ENCODE measurements around the gene LMAN1.

LMAN1 gene

DNA sequence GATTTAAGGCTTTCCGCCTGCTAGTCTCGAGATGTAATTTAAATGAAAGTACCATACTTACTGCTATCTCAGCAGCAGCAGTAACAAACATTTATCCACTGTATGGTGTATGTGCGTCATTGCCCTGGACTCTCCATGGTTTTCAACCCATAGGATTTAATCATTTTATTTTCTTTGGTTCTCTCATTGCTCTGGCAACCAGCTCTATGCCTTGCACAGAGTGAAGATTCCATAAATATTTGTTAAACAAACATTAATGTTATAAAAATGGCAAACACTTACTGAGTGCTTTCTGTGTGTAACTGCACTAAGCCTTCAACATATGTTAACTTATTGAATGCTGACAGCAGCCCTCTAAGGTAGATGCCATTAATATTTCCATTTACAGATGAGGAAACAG, 1.3 kb upstream of the LMAN1 start:
- no peak for DNase-seq (ENCODE audit: low read depth)

DNA sequence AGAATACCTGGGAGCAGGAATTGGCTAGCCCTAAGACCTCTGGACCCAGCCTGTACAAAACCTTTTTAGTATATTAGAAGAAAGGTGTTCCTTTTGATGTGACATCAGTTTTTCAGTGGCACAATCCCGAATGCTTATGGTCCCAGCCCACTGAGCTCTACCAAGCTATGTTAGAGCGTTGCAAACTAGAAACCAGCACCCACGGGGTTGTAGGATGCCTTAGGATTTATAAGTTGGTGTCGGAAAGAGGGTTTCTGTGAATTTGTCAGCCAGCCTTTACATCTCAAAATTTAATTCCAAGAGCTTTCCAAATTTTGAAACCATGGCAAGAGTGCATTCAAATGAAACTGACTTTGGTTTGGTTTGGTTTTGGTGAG, 499 bp upstream of the LMAN1 start:
- DNase-seq (ENCODE audit: low read depth): no peak

DNA sequence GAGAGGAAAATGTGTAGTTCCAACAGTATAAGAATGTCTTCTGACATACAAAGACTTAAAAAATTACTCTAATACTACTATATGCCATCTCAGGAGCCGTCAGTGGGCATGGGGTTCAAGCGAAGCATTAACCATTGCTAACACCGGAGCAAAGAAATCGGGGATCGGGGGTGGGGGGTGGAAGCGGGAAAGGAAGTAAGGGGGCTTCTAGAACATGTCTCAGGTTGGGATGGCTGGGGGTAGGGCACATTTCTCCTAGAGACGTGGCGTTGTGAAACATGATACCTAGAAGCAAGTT, 702 bp downstream of the LMAN1 start:
- DNase-seq (ENCODE audit: low read depth): no peak

DNA sequence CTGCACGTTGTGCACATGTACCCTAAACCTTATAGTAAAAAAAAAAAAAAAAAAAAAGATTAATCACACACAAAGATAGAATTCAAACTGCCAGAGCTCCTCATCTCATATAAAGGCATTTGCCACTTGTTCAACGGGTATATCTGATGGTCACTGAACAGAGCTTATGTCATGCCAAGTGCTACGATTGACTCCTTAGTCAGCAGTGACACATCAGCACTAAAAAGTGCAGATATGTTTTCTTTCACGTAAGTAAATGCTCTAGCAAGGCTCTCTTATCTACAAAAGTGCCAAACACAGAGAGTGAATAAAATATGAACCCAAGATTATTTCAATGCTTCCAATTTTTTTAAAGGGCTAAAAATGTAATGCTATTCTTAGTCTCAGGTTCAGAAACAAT, 1.1 kb downstream of the LMAN1 start:
- DNase-seq (ENCODE audit: low read depth): no peak

DNA sequence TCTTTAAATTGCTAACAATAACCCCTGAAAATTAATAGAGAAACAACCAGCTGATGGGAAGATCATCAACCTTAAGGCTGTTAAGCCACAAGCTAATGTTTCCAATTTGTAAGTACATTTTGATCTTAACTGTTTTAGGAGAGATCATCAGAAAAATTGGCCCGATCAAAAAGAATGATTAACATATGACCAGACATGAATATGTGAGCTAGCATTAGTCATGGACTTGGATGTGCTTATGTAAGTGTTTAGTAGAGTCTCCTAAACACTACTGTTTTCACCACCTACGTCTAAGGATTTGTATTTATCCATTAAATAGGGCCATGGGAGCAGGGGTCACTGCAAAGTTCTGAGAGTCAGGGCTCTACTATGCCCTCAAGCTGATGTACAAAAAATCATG, 4.3 kb downstream of the LMAN1 start:
- DNase-seq (ENCODE audit: low read depth): no peak

DNA sequence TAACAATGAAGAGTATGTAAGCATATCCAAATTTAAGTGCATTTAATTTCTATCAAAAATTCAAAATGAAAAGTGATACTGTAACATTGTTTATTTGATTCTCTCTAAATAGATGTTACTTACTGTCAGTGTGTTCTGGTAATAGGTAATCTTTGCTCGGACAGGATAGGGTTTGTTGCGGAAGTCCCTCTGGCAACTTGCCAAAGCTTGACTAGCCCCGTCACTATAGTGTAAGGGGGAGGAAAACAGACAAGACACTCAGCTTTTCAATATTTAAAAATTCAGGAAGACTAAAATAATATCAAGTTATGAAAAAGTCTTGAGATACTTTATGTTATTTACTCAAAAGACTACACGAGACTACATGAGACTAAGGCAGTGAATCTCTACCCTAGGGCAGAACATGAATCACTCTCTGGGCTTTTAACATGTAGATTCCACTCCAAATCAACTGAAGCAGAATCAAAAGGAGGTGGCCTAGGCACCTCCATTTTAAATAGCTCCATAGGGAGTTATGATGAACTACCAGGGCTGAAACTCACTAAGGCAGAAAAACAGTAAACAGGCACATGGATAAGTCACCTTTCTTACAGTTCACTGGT, 5.9 kb downstream of the LMAN1 start:
- no peak for DNase-seq (ENCODE audit: low read depth)

DNA sequence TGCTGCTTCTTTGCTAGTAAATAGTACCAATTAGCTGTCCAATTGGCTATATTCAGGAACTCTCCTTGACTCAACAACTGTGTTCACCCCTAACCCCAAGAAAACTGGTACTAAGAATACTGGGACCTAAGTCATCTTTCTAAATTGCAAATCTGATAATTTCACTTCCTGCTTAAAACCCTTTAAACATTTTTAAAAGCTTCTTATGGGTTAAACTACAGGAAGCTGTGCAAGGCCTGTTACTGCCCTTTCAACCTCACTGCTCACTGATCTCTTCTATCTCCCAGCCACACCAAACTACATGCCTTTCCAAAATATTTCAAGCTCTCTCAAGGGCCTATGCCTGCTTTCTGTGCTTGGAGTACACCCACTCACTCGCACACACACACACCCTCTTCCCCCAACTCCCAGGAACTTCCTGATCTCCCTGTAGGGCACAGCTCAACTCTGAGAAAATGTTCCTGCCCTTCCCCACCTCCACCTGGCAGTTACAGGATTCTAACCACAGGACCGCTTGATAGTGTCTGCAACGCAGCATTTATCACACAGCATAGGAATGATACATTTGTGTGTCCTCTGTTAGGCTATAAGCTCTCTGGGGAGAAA, 6.7 kb downstream of the LMAN1 start:
- DNase-seq (ENCODE audit: low read depth): no peak

DNA sequence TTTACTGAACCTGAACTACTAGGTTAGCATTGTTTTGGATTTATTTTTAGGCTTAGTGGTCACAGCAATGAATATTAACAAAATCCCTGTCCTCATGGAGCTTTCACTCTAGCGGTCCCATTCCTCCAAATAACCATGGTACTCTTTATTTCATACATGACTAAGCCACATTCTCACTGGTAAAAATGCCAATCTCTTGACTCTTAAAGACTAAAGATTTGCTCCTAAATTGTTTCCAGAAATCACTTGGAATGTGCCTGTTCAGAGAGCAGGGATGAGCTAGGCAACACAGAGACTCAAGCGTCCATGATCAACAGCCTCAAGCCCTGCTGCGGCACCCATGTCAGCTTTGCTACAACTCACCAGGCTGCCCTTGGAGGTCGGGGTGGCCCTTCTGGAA, 13.5 kb downstream of the LMAN1 start:
- no peak for DNase-seq (ENCODE audit: low read depth)

DNA sequence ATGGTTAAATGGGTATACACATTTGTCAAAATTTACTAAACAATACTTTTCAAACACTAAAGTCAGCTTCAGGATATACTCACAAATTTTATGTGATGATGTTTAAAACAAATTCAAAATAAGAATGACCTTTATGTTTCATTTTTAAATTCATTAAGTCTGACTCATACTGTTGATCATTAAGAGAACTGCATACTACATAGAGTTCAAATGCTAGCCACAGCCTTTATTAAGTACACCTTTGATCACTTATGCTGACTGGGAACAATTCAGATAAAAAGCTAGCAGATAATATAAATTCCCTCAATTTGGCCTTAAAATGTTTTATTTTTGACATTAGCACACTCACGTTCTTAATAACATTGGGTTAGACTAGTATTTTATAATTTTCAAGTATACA, 14.1 kb downstream of the LMAN1 start:
- no peak for DNase-seq (ENCODE audit: low read depth)

DNA sequence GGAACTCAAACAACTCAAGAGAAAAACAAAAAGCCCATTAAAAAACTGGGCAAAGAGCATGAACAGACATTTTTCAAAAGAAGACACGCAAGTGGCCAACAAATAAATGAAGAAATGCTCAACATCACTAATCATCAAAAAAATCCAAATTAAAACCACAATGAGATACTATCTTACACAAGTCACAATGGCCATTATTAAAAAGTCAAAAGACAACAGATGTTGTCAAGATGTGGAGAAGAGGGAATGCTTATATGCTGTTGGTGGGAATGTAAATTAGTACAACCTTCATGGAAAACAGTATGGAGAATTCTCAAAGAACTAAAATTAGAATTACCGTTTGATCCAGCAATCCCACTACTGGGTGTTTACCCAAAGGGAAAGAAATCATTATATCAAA, 15.1 kb downstream of the LMAN1 start:
- no peak for DNase-seq (ENCODE audit: low read depth)

DNA sequence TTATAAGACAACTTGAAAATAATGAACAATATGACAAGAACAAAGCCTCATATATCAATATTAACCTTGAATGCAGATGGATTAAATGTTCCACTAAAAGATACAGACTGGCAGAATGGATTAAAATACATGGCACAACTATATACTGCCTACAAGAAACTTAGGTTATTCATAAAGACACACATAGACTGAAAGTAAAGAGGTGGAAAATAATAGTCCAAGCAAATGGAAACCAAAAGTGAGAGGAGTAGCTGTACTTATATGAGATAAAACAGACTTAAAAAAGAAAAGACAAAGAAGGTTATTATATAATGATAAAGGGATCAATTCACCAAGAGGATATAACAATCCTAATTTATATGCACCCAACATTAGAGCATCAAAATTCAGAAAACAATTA, 18.2 kb downstream of the LMAN1 start:
- no peak for DNase-seq (ENCODE audit: low read depth)

DNA sequence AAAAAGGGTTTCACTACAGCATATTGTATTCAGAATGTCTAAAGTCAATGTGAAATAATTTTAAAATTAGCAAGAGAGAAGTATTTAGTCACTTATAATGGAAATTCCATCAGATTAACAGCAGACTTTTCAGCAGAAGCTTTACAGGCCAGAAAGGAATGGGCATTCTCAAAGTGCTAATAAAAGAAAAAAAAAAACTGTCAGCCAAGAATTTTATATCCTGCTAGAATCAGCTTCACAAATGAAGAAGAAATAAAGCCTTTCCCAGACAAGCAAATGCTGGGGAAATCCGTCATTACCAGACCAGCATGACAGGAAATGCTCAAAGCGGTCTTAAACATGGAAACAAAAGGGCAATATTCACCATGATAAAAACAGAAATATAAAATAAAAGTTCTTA, 18.8 kb downstream of the LMAN1 start:
- no peak for DNase-seq (ENCODE audit: low read depth)

DNA sequence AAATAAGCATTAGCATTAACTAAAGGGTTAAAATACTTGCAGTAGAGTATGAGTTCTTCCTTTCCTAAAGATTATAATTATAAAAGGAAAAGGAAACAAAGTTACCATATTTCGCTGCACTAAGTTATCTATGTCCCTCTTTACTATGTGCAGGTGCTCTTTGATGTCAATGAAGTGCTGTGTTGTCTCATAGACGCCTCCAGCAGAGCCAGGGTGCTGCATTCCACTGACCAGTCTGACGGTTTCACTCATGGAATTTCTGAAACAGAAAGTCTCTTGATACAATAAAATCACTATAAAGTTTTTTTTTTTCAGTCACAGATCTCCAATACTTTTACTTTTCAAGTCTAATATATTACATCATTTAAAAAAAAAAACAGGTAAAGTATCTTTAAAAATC, 26.1 kb downstream of the LMAN1 start:
- DNase-seq (ENCODE audit: low read depth): no peak

DNA sequence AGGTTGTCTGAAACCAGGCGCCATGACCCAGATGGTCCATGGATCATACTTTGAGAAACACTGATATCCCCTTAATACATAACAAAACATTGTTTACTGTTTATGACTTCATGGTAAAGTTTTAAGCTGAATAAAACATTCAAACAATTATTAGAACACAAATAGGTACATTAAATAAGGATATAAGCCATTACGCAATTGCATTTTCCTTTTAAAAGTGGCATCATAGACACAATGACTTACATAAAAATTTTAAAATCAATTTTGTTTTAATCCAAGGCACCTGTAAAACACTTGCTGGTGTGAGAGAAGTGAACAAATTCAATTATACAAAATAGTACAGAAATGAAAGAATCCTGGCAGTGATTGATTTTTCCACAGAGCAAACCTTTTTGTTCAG, 30.4 kb downstream of the LMAN1 start:
- DNase-seq (ENCODE audit: low read depth): no peak

DNA sequence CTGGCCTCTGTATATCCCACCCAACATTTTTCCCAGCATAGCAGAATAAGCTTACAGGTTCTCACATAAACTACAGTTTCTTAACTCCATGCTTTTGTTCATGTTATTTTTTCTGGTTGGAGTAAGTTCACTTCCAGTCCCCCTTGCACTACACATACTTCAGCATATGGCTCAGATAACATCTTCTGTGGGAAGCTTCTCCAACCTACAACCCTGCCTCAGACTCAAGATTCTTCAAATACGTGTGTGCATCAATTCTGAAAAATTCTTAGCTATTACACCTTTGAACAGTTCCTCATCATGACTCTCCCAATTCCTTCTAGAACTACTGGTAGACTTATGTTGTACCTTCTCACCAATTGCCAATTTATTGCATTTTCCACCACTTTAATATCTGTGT, 33.1 kb downstream of the LMAN1 start:
- no peak for DNase-seq (ENCODE audit: low read depth)

DNA sequence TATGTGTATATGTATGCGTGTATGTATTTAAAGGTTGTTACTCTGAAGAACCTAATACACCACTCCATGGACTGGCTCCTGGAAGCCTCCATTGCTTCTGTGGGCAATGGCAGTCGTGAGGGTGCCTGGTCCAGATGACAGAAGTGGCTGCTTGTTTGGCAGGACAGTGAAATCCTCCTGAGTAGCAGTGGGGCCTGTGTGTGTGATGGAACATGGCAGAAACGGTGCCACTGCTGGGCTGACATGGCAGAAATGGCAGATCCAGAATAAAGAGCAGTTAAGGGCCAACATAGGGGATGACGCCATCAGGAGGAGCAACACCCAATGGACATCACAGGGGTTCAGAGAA, 34.5 kb downstream of the LMAN1 start:
- DNase-seq (ENCODE audit: low read depth): no peak

DNA sequence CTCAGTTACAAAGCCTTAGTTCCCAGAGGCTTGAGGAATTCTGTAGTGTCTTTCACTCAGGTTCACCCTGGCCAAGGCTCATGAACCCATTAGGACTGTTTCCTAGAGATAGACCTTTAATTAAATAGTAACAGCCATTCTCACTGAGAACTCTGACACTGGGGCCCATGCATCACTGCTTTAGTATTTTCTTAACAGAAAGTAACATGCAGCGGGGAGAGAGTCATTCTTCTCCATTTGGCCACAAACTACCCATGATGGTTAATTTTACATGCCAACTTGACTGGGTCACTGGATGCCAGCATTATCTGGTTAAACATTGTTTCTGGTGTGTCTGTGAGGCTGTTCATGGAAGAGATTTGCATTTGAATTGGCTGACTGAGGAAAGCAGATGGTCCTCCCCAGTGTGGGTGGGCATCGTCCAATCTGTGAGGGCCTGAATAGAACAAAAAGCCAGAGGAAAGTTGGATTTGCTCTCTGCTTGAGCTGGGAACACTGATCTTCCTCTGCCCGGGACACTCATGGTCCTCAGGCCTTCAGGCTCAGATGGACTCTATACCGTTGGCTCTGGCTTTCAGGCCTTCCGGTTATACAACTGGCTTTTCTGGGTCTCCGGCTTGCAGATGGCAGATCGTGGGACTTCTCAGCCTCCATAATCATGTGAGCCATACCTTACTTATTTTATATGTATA, 35.0 kb downstream of the LMAN1 start:
- no peak for DNase-seq (ENCODE audit: low read depth)

DNA sequence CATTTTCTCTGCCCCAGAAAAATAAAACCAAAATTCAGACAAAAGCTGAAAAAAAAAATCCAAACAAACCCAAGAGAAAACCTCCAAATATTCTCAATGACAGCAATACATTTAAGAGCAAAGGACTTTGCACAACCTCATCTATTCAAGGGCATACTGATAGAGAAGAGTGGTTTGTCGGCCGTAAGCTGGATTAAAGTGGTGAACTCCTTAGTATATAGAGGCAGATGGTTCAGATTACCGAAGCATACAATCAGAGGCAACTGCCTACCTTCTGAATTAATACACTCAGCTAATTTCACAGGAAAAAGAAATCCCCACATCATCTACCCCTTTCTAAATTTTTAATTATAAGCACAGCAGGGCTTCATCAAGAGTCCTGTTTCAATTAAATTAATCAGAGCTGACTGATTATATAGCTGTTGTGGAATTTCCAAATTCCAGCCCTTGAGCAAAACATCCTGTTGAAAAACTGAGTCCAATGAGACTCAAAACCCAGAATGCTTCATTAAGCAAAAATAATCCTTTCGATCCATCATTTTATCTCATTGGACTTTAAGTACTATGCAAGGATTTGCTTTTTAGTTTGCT, 40.5 kb downstream of the LMAN1 start, which contains the start of gene CPLX4:
TSS of gene CPLX4 (minus strand) at position 190 of the 591 bp plus-strand sequence. CDS start at position 3, 187 bp downstream.
- no peak for DNase-seq (ENCODE audit: low read depth)

DNA sequence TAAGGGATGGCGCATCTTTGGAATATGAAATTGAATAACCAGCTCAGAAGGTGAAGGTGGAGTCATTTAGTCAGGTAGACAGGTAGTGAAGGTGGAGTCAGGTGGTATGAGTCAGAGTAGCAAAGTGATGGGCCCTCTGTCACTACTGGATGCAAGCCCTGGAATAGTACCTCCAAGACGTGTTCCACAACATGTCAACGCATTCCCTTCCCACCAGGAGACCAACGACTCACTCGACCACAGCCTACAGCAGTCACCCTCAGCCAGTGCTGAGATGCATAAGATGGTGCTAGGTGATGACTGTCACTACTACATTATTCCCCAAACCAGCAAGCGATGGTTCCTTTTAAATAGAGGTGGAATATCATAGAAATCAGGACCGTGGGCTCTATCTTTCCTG, 47.4 kb downstream of the LMAN1 start:
- no peak for DNase-seq (ENCODE audit: low read depth)

DNA sequence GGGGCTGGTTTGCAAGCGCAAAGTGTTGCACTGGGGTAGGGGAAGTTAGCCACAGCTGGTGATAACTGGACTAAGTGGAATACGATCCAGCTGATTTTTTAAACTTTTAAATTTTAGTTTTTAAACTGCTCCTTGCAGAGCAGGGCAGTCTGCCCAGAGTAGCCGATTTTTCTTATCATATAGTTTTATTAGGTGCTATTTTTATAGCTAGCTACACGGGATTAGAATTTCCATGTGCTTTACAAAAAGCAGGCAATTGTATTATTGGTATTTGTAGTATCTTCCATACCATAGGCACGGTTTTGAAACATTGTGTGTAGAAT, 50.2 kb downstream of the LMAN1 start:
- DNase-seq (ENCODE audit: low read depth): no peak

DNA sequence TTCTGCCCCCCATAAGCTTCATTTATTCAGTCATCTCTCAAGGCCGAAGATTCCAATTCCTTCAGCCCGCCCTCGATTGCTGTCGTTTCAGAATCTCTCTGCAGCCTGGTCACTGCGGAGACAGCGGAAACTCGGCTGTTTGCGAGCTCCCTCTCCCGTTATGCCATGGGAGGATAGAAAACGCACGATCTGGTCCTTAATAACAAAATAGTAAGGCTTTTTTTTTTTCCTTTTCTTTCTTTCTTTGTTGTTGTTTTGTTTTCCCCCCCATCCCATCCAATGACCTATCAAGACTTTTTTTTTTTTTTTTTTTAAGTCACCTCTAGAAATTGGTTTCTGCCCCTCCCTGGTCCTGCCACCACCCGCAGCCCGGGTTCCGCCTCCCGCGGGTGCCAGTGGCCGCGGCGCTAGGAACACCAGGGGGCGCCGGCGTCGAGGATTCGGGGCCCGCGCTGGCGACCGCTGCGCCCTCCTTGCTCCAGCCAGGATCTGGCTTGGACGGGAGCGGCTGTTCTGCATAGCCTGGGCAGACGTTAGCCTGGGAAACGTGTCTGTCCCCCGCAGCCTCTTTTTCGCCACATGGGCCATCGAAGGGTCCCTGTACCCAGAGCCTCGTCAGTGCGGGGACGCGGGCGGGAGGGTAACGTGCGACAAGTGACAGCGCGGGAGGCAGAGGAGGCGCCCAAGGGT, 50.7 kb downstream of the LMAN1 start:
- peak; percentile 50 for DNase-seq (ENCODE audit: low read depth)

DNA sequence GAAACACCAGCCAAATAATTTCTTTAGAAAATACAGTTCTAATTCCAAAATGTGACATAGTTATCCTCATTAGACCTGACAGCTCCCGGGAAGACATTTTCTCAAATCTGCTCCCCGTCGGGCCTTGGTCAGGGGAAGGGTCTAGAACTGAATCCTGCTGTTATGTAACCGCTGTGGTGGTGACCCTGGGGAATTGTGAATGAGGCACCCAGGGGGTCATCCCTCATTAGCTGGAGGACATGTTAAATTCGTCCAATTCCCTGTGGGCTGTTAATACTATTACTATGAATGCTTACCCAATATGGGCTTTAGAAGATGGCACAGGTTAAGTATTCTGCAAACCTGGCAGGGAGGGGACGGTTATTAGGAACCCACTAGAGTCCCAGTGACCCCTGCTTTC, 52.4 kb downstream of the LMAN1 start:
- no peak for DNase-seq (ENCODE audit: low read depth)

DNA sequence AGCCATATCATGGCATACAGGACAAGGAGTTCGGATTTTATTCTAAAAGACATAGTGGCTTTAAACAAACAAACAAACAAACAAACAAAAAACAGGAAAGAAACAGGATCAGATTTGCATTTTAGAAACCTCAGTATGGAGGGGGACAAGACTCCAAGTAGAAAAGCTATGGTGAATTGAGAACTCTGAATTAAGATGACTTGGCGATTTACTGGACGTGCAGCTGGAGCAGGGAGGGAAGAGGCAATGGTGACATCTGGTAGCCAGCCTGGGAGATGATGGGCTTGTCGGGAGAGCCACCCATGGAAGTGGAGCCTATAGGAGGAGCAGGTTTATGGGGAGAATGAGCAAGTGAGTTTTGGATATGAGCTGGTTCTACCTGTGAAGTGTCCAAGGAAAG, 53.8 kb downstream of the LMAN1 start:
- DNase-seq (ENCODE audit: low read depth): no peak
